Type B pancreatic cell (in vitro differentiated cells): ENCODE results near the gene PRICKLE1. TPM values are rescaled to one million over a fixed set of nuclear protein-coding genes. Genes with fewer than 3 reads are reported as not detected.

Experiments used
- DNase-seq: peaks from one replicate; pipeline ENCODE4 v3.0.0; 2021; ENCODE audit warnings: mixed read lengths; ENCODE audit not compliant: unreplicated experiment; ENCODE audit errors: extremely low spot score
- H3K27ac Mint-ChIP-seq: 2 replicates; pipeline ENCODE4 v1.8.0; 2021; ENCODE audit warnings: mild to moderate bottlenecking, mixed read lengths
- H3K27me3 Mint-ChIP-seq: 2 replicates; pipeline ENCODE4 v1.8.0; 2021; ENCODE audit warnings: mixed read lengths
- H3K36me3 Mint-ChIP-seq: 2 replicates; pipeline ENCODE4 v1.8.0; 2021; ENCODE audit warnings: mixed read lengths
- H3K4me1 Mint-ChIP-seq: one replicate; pipeline ENCODE4 v1.8.0; 2021; ENCODE audit warnings: mixed read lengths; ENCODE audit not compliant: unreplicated experiment
- H3K4me3 Mint-ChIP-seq: 2 replicates; pipeline ENCODE4 v1.8.0; 2021; ENCODE audit warnings: mild to moderate bottlenecking, mixed read lengths
- H3K9me3 Mint-ChIP-seq: 2 replicates; pipeline ENCODE4 v1.8.0; 2021; ENCODE audit warnings: mixed read lengths
- total RNA-seq: library from RNA; stranded (reverse); gene quantifications from 2 replicates; pipeline ENCODE4 v1.2.1, GENCODE V29; 2021; ENCODE audit warnings: low replicate concordance
- TF ChIP-seq, protein P1 (sequence below): fragments of 200-600 bp; sonication (generic); conservative IDR thresholded peaks from 2 replicates; pipeline ENCODE4 v1.5.0; 2021; ENCODE audit warnings: antibody characterized with exemption, mild to moderate bottlenecking

Gene PRICKLE1
- total RNA-seq, 1 donor from 2014 or later: 28.7 TPM

DNA sequence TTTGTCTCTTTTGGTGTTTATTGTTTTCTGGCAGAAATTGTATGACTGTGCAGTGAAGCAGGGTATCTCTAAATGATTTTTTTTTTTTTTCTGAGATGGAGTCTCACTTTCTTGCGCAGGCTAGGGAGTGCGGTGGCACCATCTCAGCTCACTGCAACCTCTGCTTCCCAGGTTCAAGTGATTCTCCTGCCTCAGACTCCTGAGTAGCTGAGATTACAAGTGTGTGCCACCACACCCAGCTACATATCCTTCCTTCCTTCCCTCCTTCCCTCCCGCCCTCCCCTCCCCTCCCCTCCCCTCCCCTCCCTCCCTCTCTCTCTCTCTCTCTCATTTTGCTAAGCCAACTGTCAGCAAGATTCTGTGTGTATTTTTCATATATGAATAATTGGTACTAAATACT, 169.2 kb downstream of the PRICKLE1 start:
- no peak overlapping the region for H3K27ac Mint-ChIP-seq
- H3K4me3 Mint-ChIP-seq: no peak overlapping the region
- no peaks in the 10 kb centered on the region for H3K9me3 Mint-ChIP-seq

DNA sequence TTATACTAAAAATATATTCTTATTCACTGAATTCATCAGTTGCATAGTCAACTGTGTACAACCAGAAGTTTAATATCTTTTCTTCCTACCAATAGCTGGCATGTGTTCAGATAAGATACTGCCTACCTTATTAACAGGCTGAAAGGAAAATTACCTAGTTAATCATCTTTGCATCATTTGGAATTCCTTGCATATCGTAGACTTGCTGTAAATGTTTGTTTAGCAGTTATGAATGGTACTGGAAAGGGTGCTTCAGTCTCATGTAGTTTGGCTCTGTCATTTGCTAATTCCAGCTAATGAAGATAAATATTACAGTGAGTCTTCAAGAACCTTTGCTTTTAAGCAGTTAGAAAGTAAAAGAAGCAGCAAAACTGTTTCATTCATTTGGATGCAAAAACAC, 179.2 kb downstream of the PRICKLE1 start:
- Mint-ChIP-seq H3K9me3 (no peaks in the 10 kb centered on the region), H3K4me3 (no peak overlapping the region), H3K36me3 (peaks cover 26% of the 10 kb centered on the region), H3K27ac (no peak overlapping the region), H3K4me1 (no peaks in the 10 kb centered on the region), H3K27me3 (no peaks in the 10 kb centered on the region)
- DNase-seq: no peak
- TF ChIP-seq, protein P1, sequence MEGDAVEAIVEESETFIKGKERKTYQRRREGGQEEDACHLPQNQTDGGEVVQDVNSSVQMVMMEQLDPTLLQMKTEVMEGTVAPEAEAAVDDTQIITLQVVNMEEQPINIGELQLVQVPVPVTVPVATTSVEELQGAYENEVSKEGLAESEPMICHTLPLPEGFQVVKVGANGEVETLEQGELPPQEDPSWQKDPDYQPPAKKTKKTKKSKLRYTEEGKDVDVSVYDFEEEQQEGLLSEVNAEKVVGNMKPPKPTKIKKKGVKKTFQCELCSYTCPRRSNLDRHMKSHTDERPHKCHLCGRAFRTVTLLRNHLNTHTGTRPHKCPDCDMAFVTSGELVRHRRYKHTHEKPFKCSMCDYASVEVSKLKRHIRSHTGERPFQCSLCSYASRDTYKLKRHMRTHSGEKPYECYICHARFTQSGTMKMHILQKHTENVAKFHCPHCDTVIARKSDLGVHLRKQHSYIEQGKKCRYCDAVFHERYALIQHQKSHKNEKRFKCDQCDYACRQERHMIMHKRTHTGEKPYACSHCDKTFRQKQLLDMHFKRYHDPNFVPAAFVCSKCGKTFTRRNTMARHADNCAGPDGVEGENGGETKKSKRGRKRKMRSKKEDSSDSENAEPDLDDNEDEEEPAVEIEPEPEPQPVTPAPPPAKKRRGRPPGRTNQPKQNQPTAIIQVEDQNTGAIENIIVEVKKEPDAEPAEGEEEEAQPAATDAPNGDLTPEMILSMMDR: no peak

More for the DNA sequence above, 169.2 kb downstream of the PRICKLE1 start:
- no peak for DNase-seq
- Mint-ChIP-seq H3K36me3 (peaks cover 12% of the 10 kb centered on the region), H3K27me3 (no peaks in the 10 kb centered on the region), H3K4me1 (peaks cover 7% of the 10 kb centered on the region)
- TF ChIP-seq, protein P1: no peak

DNA sequence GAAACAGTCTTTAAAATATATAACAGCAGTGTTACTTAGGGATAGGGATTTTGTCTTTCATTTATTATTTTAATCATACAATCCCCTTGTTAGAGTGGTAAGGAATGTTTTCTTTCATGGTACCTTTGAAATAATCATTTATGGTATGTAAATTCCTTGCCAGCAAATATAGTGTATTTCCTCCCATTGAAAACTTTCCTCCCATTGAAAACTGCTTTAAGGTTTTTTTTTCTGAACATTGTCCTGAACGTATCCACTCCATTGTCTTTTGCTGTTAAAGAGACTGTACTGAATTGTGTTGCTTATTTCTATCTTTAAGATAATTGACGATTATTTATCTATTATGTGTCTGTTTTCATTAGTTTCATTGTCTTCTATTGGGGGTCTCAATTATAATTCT, 180.1 kb downstream of the PRICKLE1 start:
- Mint-ChIP-seq H3K9me3 (no peaks in the 10 kb centered on the region), H3K27ac (no peak overlapping the region), H3K27me3 (no peaks in the 10 kb centered on the region), H3K4me3 (no peak overlapping the region), H3K36me3 (peaks cover 25% of the 10 kb centered on the region), H3K4me1 (no peaks in the 10 kb centered on the region)
- no peak for DNase-seq
- TF ChIP-seq, protein P1: no peak

DNA sequence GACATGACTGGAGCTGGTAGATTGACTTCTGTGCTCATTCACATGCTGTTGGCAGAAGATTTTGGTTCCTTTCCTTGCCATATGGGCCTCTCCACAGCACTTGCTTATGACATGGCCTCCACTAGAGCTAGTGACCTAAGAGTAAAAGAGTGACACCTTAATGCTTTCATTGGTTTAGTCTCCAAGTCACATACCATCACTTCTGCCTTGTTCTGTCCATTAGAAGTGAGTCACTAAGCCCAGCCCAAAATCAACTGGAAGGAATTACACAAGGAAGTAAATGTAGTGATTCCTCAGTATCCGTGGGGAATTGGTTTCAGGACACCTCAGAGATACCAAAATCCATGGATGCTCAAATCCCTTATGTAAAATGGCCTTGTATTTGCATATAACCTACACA, 182.2 kb downstream of the PRICKLE1 start:
- Mint-ChIP-seq H3K27me3 (no peaks in the 10 kb centered on the region), H3K27ac (no peak overlapping the region), H3K4me3 (no peak overlapping the region), H3K36me3 (peaks cover 17% of the 10 kb centered on the region), H3K4me1 (no peaks in the 10 kb centered on the region), H3K9me3 (no peaks in the 10 kb centered on the region)
- TF ChIP-seq, protein P1: no peak
- DNase-seq: no peak
